ENCODE measurements around the gene GATD1.
A peak's percentile ranks its signal among the peaks of the same experiment; 100 is the strongest.

DNA sequence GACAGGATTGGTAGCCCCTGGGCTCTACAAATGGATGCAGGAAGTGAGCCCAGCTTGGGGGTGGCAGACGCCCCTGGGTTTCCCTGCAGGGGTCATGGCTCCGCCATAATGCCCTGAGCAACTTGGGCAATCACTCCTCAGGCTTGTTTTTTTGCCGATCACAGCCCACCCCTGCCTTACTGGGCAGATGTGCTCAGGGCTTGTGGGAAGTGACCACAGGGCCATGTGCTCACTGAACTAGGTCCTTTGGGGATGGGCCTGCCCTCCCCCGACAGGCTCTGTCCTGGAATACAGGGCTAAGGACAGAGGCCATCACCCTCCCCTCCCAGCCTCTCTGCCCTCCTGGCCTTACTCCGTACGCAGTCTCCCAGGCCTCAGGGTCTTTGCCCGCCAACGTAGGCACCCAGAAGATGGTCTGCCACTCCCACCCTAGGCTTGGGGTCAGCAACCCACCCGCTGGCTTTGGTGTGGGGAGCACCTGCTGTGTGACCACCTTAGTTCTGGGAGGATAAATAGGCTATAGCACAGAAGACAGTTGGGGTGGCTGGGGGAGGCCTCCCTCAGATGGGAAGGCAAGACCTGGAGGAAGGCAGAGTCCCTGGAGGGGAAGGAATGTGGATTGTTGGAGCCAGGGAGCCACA lies 36.3 kb upstream of the GATD1 start:
- TF ChIP-seq TAF1 (IDR thresholded peaks at IDR 0.05; ENCODE audit: borderline replicate concordance, low read depth, low read length) (no peak), ZNF384 (IDR thresholded peaks at IDR 0.05; ENCODE audit: borderline replicate concordance, low read depth, low read length) (no peak), ZZZ3 (IDR thresholded peaks at IDR 0.05; ENCODE audit: control insufficient read depth, insufficient read length, low read depth) (no peak), STAT1 (conservative IDR thresholded peaks at IDR 0.05) (no peak), ATF2 (IDR thresholded peaks at IDR 0.05; ENCODE audit: low read length) (no peak), EP300 (IDR thresholded peaks at IDR 0.05; ENCODE audit: borderline replicate concordance in 1 of 2, control insufficient read depth in 1 of 2, low read depth in 2 of 2, low read length in 2 of 2) (no peak), CTCF (IDR thresholded peaks at IDR 0.05 in 2 of 3, conservative IDR thresholded peaks at IDR 0.05 in 1 of 3; ENCODE audit: control insufficient read depth in 2 of 3, extremely low read depth in 1 of 3, insufficient read depth in 1 of 3, low read depth in 3 of 3, low read length in 3 of 3) (no peak), POLR2AphosphoS5 (IDR thresholded peaks at IDR 0.05; ENCODE audit: low read length) (peak; percentile 68; the same call in 1 of the 2 replicates)
- TF ChIP-seq, protein P1, sequence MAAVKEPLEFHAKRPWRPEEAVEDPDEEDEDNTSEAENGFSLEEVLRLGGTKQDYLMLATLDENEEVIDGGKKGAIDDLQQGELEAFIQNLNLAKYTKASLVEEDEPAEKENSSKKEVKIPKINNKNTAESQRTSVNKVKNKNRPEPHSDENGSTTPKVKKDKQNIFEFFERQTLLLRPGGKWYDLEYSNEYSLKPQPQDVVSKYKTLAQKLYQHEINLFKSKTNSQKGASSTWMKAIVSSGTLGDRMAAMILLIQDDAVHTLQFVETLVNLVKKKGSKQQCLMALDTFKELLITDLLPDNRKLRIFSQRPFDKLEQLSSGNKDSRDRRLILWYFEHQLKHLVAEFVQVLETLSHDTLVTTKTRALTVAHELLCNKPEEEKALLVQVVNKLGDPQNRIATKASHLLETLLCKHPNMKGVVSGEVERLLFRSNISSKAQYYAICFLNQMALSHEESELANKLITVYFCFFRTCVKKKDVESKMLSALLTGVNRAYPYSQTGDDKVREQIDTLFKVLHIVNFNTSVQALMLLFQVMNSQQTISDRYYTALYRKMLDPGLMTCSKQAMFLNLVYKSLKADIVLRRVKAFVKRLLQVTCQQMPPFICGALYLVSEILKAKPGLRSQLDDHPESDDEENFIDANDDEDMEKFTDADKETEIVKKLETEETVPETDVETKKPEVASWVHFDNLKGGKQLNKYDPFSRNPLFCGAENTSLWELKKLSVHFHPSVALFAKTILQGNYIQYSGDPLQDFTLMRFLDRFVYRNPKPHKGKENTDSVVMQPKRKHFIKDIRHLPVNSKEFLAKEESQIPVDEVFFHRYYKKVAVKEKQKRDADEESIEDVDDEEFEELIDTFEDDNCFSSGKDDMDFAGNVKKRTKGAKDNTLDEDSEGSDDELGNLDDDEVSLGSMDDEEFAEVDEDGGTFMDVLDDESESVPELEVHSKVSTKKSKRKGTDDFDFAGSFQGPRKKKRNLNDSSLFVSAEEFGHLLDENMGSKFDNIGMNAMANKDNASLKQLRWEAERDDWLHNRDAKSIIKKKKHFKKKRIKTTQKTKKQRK (IDR thresholded peaks at IDR 0.05; ENCODE audit: low read depth, low read length), result no peak

Data from GM12878 (cell line).